HepG2 (cell line): ENCODE data around the gene AZU1. TPM values are rescaled to one million over a fixed set of nuclear protein-coding genes. Genes with fewer than 3 reads are reported as not detected.

ENCODE experiments used
- CENPT ChIP-seq: sonication (generic); formaldehyde crosslinking; IDR thresholded peaks from 2 replicates; pipeline ENCODE4 v1.8.0; 2022; ENCODE audit warnings: low read depth, mild to moderate bottlenecking, moderate library complexity, missing genetic modification reagents
- CERS6 ChIP-seq: sonication (generic); formaldehyde crosslinking; IDR thresholded peaks from 2 replicates; pipeline ENCODE4 v1.5.0; 2020; ENCODE audit warnings: missing genetic modification reagents
- CHD2 ChIP-seq: IDR thresholded peaks from 2 replicates; pipeline ENCODE4 v1.6.1; 2011; ENCODE audit warnings: low read depth, low read length, improper control_type of control experiment
- FOSL1 ChIP-seq: sonication (generic); formaldehyde crosslinking; IDR thresholded peaks from 2 replicates; pipeline ENCODE4 v1.9.0; 2021; ENCODE audit warnings: missing genetic modification reagents, borderline replicate concordance
- FOXA3 ChIP-seq: IDR thresholded peaks from 2 replicates; pipeline ENCODE4 v1.6.1; 2016; ENCODE audit warnings: missing genetic modification reagents, missing compliant biosample characterization
- FOXJ3 ChIP-seq: sonication (generic); formaldehyde crosslinking; IDR thresholded peaks from 2 replicates; pipeline ENCODE4 v1.4.0; 2020; ENCODE audit warnings: missing genetic modification reagents, mild to moderate bottlenecking, borderline replicate concordance
- FOXP1 ChIP-seq, 2 experiments: fragments of 450-650 bp in 1 of 2; IDR thresholded peaks; 2 replicates each; pipeline ENCODE4 v1.6.1; 2017 to 2018; ENCODE audit warnings: antibody characterized with exemption in 1 of 2
- HDAC6 ChIP-seq: fragments of 200-600 bp; sonication (generic); IDR thresholded peaks from 2 replicates; pipeline ENCODE4 v1.7.0; 2017; ENCODE audit warnings: mild to moderate bottlenecking, antibody characterized with exemption, low read length, low read depth
- MXI1 ChIP-seq: IDR thresholded peaks from 3 replicates; pipeline ENCODE4 v1.6.1; 2012; ENCODE audit warnings: low read depth, low read length, inconsistent platforms, borderline replicate concordance
- NR2F2 ChIP-seq: IDR thresholded peaks from 2 replicates; pipeline ENCODE4 v1.6.1; 2012; ENCODE audit warnings: low read depth, inconsistent platforms, borderline replicate concordance
- RCOR2 ChIP-seq: IDR thresholded peaks from 2 replicates; pipeline ENCODE4 v1.6.1; 2016; ENCODE audit warnings: missing biosample characterization, missing genetic modification reagents
- SKI ChIP-seq: fragments of 450-650 bp; IDR thresholded peaks from one replicate; pipeline ENCODE4 v1.6.1; 2018; ENCODE audit warnings: mild to moderate bottlenecking; ENCODE audit not compliant: partially characterized antibody
- SMAD3 ChIP-seq: sonication (generic); formaldehyde crosslinking; IDR thresholded peaks from 2 replicates; pipeline ENCODE4 v1.4.0; 2020; ENCODE audit warnings: missing genetic modification reagents
- SPEN ChIP-seq: sonication (generic); formaldehyde crosslinking; IDR thresholded peaks from 2 replicates; pipeline ENCODE4 v1.5.1; 2020; ENCODE audit warnings: low read depth, mild to moderate bottlenecking, missing genetic modification reagents
- SYNCRIP ChIP-seq: fragments of 200-400 bp; formaldehyde crosslinking; IDR thresholded peaks from 2 replicates; pipeline ENCODE4 v1.6.1; 2018; ENCODE audit warnings: mild to moderate bottlenecking, low read depth, low read length; ENCODE audit not compliant: insufficient read depth
- TBX2 ChIP-seq: sonication (generic); formaldehyde crosslinking; IDR thresholded peaks from 2 replicates; pipeline ENCODE4 v1.5.0; 2020; ENCODE audit warnings: missing genetic modification reagents, mild to moderate bottlenecking, borderline replicate concordance
- TBX3 ChIP-seq: fragments of 450-650 bp; IDR thresholded peaks from 2 replicates; pipeline ENCODE4 v1.6.1; 2017; ENCODE audit warnings: antibody characterized with exemption, mild to moderate bottlenecking, inconsistent platforms, borderline replicate concordance
- TFAP4 ChIP-seq: sonication (generic); IDR thresholded peaks from 2 replicates; pipeline ENCODE4 v1.6.1; 2016; ENCODE audit warnings: low read depth, borderline replicate concordance
- ZBTB8A ChIP-seq: sonication (generic); formaldehyde crosslinking; IDR thresholded peaks from 2 replicates; pipeline ENCODE4 v1.4.0; 2020; ENCODE audit warnings: mild to moderate bottlenecking, low read depth, missing genetic modification reagents, borderline replicate concordance
- ZNF614 ChIP-seq: IDR thresholded peaks from 2 replicates; pipeline ENCODE4 v1.6.1; 2018; ENCODE audit warnings: missing biosample characterization, missing genetic modification reagents, inconsistent platforms, borderline replicate concordance
- ZNF792 ChIP-seq: IDR thresholded peaks from 2 replicates; pipeline ENCODE4 v1.6.1; 2016
- polyA plus RNA-seq, 8 experiments: library from polyadenylated mRNA; depleted of rRNA in 3 of 8; stranded (reverse) in 7 of 8; unstranded in 1 of 8; fragments of >200 nt; fragmentation: Illumina TruSeq in 4 of 8; extraction: Trizol in 4 of 8; gene quantifications; 2 replicates each; pipeline versions ENCODE4 v1.2.1 to v1.2.3, GENCODE V29; 2011 to 2016; ENCODE audit warnings: low read depth in 4 of 8, missing spikeins in 1 of 8, mixed read lengths in 1 of 8; ENCODE audit not compliant: insufficient read depth in 1 of 8
- total RNA-seq, 5 experiments: library from RNA; depleted of rRNA; stranded (reverse); fragments of >200 nt; fragmentation: Illumina TruSeq; extraction: Trizol; gene quantifications; 2 replicates each; pipeline ENCODE4 v1.2.3, GENCODE V29; 2016; ENCODE audit warnings: low read depth in 1 of 5
- TF ChIP-seq, protein P1 (sequence below): sonication (generic); formaldehyde crosslinking; IDR thresholded peaks from 2 replicates; pipeline ENCODE4 v1.4.0; 2020; ENCODE audit warnings: missing genetic modification reagents
- TF ChIP-seq, protein P2 (sequence below): sonication (generic); formaldehyde crosslinking; IDR thresholded peaks from 2 replicates; pipeline ENCODE4 v1.8.0; 2022; ENCODE audit warnings: mild to moderate bottlenecking, missing genetic modification reagents; ENCODE audit not compliant: insufficient replicate concordance
- TF ChIP-seq, protein P3 (sequence below): sonication (generic); formaldehyde crosslinking; IDR thresholded peaks from 2 replicates; pipeline ENCODE4 v1.5.0; 2020; ENCODE audit warnings: missing genetic modification reagents, mild to moderate bottlenecking, borderline replicate concordance

AZU1 gene
- total and polyA plus RNA-seq, 2 of the 13 experiments (the other 11 are each of a cell fraction or from before 2014, with no cell fraction given): not detected

DNA sequence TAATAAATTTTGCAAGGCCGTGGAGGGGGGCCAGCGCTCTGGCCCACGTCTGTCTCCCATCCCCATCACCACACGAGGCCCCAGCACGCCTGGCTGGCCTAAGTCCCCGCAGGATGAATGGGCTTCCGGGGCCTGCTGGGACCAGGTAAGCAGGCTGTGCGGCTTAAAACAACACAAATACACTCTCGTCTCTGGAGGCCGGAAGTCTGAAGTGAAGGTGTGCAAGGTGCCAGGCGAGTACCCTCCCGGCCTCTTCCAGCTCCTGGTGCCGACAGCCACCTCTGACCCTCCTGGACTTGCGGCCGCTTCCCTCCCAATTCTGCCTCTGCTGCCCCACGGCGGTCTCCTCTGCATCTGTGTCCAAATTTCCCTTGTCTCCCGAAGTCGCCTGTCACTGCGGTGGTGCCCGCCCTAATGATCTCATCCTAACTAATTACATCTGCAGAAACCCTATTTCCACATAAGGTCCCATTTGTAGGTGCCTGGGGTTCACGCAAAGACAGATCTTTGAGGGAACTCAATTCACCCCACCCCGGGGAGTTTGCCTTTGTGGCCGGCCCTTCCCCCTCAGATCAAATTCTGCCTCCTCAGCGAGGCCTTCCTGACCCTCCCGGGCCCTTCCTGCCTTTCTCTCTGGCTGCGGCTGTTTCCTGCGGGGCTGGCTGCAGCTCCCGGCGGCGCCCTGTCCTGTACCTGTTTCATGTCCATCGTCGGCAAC, 38.5 kb upstream of the AZU1 start (continued):
- TF ChIP-seq FOXJ3 (CRISPR knock-in tag): no peak
- no peak for TF ChIP-seq TBX3
- TF ChIP-seq, protein P1, sequence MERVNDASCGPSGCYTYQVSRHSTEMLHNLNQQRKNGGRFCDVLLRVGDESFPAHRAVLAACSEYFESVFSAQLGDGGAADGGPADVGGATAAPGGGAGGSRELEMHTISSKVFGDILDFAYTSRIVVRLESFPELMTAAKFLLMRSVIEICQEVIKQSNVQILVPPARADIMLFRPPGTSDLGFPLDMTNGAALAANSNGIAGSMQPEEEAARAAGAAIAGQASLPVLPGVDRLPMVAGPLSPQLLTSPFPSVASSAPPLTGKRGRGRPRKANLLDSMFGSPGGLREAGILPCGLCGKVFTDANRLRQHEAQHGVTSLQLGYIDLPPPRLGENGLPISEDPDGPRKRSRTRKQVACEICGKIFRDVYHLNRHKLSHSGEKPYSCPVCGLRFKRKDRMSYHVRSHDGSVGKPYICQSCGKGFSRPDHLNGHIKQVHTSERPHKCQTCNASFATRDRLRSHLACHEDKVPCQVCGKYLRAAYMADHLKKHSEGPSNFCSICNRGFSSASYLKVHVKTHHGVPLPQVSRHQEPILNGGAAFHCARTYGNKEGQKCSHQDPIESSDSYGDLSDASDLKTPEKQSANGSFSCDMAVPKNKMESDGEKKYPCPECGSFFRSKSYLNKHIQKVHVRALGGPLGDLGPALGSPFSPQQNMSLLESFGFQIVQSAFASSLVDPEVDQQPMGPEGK (CRISPR knock-in tag): no peak; the same call in 1 of the 2 replicates
- TF ChIP-seq, protein P2, sequence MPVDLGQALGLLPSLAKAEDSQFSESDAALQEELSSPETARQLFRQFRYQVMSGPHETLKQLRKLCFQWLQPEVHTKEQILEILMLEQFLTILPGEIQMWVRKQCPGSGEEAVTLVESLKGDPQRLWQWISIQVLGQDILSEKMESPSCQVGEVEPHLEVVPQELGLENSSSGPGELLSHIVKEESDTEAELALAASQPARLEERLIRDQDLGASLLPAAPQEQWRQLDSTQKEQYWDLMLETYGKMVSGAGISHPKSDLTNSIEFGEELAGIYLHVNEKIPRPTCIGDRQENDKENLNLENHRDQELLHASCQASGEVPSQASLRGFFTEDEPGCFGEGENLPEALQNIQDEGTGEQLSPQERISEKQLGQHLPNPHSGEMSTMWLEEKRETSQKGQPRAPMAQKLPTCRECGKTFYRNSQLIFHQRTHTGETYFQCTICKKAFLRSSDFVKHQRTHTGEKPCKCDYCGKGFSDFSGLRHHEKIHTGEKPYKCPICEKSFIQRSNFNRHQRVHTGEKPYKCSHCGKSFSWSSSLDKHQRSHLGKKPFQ (CRISPR knock-in tag): peak; percentile 37
- no peak for TF ChIP-seq ZBTB8A (CRISPR knock-in tag)
- TF ChIP-seq SPEN (CRISPR knock-in tag): peak; percentile 57; the same call in 1 of the 2 replicates
- TF ChIP-seq CHD2: no peak
- no peak for TF ChIP-seq FOSL1
- TF ChIP-seq RCOR2 (CRISPR knock-in tag): no peak
- no peak for TF ChIP-seq ZNF614 (CRISPR knock-in tag)
- TF ChIP-seq TFAP4: no peak
- TF ChIP-seq CENPT (CRISPR knock-in tag): no peak
- no peak for TF ChIP-seq SMAD3
- no peak for TF ChIP-seq NR2F2
- no peak for TF ChIP-seq HDAC6
- no peak for TF ChIP-seq FOXP1 (IDR thresholded peaks at IDR 0.05)
- no peak for TF ChIP-seq FOXP1 (CRISPR knock-in tag; IDR thresholded peaks at IDR 0.05)
- no peak for TF ChIP-seq ZNF792 (CRISPR knock-in tag)
- TF ChIP-seq CERS6: no peak
- TF ChIP-seq TBX2 (CRISPR knock-in tag): peak; percentile 15; the same call in 1 of the 2 replicates
- no peak for TF ChIP-seq SKI
- peak; percentile 25; the same call in 1 of the 2 replicates for TF ChIP-seq FOXA3 (CRISPR knock-in tag)
- TF ChIP-seq, protein P3, sequence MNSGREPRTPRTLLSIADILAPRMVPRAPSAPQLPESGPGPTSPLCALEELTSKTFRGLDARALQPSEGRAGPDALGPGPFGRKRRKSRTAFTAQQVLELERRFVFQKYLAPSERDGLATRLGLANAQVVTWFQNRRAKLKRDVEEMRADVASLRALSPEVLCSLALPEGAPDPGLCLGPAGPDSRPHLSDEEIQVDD (CRISPR knock-in tag): no peak
- 0 out of 3 replicates have a peak, but pooled peaks have one; percentile 0 for TF ChIP-seq MXI1
- TF ChIP-seq SYNCRIP: no peak
